Glomerular visceral epithelial cell (primary cell): ENCODE measurements around the gene DOK5.
"Not testable (repeated sequence)": the region's sequence is repeated elsewhere in the genome, so short reads cannot be mapped to it uniquely, and the experiment has no call there.

Source experiments
- DNase-seq: peaks from one replicate; pipeline ENCODE4 v3.0.0-alpha.2; 2016; ENCODE audit errors: extremely low spot score

DOK5 gene

GRCh38 chr20:54475334-54476168 lies at the start of gene DOK5:
DOK5 (plus strand) TSS chr20:54475593; CDS start chr20:54475947, 354 bp downstream.
- no peak for DNase-seq

- no peak for DNase-seq
Observed at GRCh38 chr20:54429364-54429763, 46.0 kb upstream of the DOK5 start.

DNA sequence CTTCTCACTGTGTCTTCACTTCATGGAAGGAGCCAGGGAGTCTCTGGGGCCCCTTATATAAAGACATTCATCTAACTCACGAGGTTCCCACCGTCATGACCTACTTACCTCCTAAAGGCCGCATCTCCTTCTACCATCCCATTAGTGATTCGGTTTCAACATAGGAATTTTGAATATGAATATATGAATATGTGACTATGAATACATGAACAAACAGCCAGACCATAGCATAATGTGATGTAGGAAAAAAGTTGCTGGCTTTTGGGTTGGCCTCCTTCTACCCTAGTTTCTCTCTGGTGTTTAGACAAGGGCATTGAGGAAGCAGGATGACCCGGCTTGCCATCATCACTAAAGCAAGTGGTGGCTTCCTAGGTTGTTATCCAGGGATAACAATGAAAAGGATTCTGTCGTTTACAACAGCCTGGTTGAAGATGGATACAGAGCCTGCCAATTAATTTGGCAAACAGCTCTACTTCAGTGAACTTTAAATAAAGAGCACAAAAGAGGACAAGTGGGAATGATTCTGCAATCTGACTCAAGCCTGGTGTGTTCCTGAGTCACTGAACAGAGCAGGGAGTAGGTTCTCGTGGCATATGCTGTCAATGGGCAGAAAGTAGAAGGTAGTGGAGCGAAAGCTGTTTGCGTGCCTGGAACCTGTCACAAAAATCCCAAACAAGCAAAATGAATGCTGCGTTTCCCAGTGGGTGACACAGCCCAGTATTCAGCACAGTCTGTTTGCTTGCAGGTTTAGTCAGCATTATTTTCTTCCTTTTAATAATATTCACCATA lies 44.0 kb upstream of the DOK5 start:
- DNase-seq, result no peak

- DNase-seq, result no peak
Observed at GRCh38 chr20:54432966-54433365, 42.4 kb upstream of the DOK5 start.

DNA sequence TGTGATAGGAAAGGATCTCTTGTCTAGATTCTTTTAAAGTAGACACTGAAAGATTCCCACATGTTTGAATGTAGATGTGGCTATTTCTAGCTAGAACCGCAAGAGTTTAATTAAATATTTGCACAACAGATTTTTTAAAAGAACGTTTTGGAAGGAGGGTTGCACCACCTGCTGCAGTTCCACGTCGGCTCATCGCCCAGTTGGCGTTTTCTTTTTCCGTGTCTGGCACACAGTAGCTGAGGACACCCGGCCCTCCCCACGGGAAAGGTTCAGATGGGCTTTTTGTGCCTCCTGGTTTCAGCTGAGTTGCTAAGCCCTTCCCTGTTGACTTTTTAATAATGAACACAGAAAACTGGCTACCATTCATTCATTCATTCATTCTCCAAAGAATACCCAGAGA lies 41.8 kb upstream of the DOK5 start:
- no peak for DNase-seq

DNA sequence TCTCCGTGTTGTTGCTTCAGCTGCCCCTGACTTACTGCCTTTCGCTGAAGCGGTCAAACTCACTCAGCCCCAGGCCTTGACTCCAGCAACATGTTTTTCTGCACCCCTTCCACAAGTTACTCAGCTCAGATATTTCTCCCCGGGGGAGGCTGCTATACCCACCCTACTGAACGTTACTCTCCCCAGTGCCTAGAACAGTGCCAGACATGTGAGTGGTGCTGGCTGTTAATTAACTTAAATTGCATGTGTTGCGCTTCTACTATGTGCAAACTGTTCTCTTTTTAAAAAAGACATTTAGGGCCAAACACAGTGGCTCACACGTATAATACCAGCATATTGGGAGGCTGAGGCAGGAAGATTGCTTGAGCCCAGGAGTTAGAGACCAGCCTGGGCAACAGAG lies 41.2 kb upstream of the DOK5 start:
- DNase-seq, result no peak

DNA sequence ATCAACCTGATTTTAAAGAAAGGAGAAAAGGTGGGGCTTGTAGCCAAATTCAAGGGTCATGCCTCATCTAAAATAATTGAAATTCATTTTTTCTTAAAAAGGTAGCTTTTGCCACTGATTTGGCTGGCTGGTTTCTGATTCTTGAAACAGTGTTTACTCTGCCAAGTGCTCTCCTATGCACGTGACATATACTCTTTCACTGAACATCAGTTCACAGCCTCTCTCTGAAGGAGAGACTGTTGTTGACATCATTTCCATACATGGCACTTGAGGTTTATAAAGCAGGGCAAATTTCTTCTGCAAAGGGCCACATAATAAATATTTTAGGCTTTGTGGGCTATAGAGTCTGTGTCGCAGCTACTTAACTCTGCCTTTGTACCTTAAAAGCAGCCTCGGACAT lies 40.4 kb upstream of the DOK5 start:
- no peak for DNase-seq

DNA sequence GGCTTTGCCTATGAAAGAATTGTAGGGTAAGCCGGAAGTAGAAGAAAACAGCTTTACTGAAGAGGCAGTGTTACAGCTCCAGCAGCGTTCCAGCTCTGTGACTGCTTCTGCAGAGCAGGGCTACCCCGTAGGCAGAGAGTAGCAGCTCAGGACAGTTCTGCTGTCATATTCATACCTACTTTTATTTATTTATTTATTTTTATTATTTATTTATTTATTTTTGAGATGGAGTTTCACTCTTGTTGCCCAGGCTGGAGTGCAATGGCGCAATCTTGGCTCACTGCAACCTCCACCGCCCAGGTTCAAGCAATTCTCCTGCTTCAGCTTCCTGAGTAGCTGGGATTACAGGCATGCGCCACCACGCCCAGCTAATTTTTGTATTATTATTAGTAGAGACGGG lies 39.0 kb upstream of the DOK5 start:
- DNase-seq, result not testable (repeated sequence)

- DNase-seq, result no peak
Observed at GRCh38 chr20:54438166-54438565, 37.2 kb upstream of the DOK5 start.

DNA sequence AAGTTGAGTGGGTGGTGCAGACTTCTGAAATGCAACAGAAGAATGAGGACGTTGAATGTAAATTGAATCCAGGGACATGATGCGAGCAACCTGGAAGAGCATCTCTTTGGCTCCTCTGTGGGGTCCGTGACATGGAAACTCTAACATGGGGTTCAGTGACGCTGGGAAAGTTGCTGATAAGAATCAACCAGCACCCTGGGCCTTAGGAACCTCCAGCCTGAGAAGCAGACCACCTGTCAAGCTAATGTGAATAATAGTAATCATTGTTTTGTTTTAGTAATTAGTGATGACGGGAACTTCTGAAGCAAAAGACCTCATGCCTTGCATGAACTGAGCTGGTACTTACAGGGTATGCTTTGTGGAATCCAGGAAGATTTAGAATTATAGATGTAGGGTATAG lies 25.2 kb upstream of the DOK5 start:
- no peak for DNase-seq

DNA sequence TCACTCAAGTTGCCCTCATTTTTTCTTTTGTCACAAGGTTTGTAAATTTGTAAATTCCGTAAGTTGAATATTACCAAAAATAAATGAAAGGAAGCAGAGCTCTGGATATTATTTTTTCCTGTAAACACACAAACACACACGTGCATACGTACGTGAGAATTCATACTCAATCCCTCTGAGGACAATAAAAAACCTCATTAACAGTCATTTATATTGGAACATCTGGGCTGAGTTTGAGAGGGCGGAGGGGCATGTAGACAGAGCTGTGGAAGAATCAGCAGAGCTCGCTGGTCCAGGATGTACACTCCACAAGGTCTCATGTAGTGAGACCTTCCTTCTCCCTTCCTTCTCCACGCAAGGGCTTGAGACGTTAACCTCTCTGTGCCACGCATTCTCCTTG lies 24.2 kb upstream of the DOK5 start:
- no peak for DNase-seq

DNA sequence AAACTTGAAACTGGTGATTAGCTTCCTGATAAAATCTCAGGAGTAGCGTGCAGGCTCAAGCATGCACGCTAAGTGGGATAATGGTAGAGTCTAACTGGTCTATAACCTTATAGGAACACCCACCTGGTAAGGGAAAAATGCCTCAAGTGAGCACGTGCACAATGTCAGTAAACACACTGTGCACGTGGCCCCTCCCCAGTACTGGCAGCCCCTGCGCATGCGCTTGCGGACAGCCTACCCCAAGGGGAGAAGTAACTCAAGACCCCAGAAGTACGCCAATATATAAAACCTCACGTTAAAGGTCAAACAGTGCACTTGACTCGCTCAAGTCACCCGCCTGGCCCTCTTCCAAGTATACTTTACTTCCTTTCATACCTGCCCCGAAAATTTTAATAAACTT lies 23.1 kb upstream of the DOK5 start:
- DNase-seq, result no peak

- DNase-seq, result no peak
Observed at GRCh38 chr20:54454982-54455381, 20.4 kb upstream of the DOK5 start.

DNA sequence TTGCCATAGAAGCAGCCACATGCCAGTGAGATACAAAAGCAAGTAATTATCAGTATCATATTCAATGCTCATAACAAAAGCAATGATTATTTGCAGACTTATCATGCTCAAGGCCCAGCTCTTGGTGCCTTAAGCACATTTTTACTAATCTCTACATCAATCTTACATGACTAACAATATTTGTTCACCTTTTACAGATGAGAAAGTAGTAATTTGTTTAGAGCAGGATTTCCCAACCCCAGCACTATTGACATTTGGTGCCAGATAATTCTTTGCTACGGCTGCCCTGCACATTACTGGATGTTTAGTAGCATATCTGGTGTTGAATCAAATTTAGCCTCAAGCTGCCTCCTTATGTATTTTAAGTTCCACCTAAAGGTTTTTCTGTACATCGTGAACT lies 19.0 kb upstream of the DOK5 start:
- no peak for DNase-seq

GRCh38 chr20:54456961-54457360 lies 18.4 kb upstream of the DOK5 start:
- no peak for DNase-seq

GRCh38 chr20:54458219-54458618 lies 17.2 kb upstream of the DOK5 start:
- DNase-seq, result no peak

DNA sequence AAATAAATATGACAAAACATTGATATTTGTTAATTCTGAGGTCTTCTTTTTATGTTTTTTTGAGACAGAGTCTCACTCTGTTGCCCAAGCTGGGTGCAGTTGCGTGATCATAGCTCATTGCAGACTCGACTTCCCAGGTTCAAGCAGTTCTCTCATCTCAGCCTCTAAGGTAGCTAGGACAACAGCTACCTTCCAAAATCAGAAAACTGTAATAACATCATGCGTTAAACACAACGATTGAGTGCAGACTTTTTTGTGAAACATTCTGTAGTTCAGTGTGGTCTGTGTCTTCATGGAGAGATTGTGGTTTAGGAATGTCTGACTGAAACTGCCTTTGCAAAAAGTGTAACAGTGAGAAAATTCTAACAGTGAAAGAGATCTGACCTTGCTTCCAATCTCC lies 16.1 kb upstream of the DOK5 start:
- no peak for DNase-seq

GRCh38 chr20:54464003-54464402 lies 11.4 kb upstream of the DOK5 start:
- no peak for DNase-seq

DNA sequence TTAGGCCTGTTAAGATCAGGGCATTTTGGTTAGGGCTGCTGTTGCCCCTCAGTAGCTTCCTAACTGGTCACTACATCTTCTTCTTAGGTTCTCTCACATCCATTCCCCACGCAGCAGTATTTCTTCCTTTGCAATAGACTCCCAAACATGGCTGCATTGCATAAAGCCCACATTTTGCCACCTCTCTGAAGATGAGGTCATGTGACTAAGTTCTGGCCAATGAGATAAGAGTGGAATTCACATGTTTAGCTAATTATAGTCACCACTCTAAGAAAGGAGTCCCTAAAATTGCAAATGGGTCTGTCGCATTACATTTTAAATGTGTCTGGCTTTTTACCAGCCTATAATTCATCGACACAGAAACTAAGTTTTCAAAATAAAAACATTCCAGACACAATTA lies 9.3 kb upstream of the DOK5 start:
- no peak for DNase-seq

- no peak for DNase-seq
Observed at GRCh38 chr20:54467622-54468021, 7.8 kb upstream of the DOK5 start.

DNA sequence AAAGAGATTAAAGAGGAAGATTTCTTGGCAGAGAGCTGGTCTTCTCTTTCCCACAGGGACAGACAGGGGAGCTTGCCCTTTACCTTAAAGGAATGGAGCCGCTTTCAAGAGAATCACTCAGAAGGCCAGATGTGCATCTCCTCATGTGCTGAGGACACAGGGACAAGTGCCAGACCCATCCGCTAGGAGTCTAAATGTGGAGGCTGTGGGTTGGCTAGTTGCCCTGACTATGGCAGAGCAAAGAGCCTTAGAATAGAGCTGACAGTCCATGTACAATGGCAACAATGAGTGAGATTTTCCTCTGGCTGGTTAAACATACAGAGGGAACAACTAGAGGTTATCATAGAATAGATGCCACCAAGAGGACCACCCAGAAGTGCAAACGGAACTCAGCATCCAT lies 7.3 kb upstream of the DOK5 start:
- DNase-seq, result no peak

GRCh38 chr20:54469293-54469692 lies 6.1 kb upstream of the DOK5 start:
- DNase-seq, result no peak

- DNase-seq, result no peak
Observed at GRCh38 chr20:54469952-54470351, 5.4 kb upstream of the DOK5 start.
